ENCODE data around the gene PNLIPRP1.

The PNLIPRP1 gene

GRCh38 chr10:116627386-116627933, 36.7 kb downstream of the PNLIPRP1 start:
- ATAC-seq, result peak; percentile 74
- no peak for TF ChIP-seq ZFP3 (CRISPR knock-in tag; IDR thresholded peaks at IDR 0.05)
- no peak for TF ChIP-seq ZFP30 (CRISPR knock-in tag; IDR thresholded peaks at IDR 0.05)
- TF ChIP-seq ARNTL (CRISPR knock-in tag; IDR thresholded peaks at IDR 0.05; ENCODE audit: borderline replicate concordance, low read depth), result no peak
- no peak for TF ChIP-seq CSDC2 (CRISPR knock-in tag; IDR thresholded peaks at IDR 0.05)
- no peak for TF ChIP-seq BACH2 (CRISPR knock-in tag; IDR thresholded peaks at IDR 0.05; ENCODE audit: borderline replicate concordance)
- TF ChIP-seq TSHZ2 (CRISPR knock-in tag; IDR thresholded peaks at IDR 0.05), result no peak
- TF ChIP-seq ZNF70 (CRISPR knock-in tag; IDR thresholded peaks at IDR 0.05), result no peak
- TF ChIP-seq OSR1 (CRISPR knock-in tag; IDR thresholded peaks at IDR 0.05), result no peak
- TF ChIP-seq ISL1 (CRISPR knock-in tag; IDR thresholded peaks at IDR 0.05), result no peak
- no peak for TF ChIP-seq ESRRG (CRISPR knock-in tag; IDR thresholded peaks at IDR 0.05)
- TF ChIP-seq TOX (CRISPR knock-in tag; IDR thresholded peaks at IDR 0.05; ENCODE audit: borderline replicate concordance), result no peak
- no peak for TF ChIP-seq GLIS3 (CRISPR knock-in tag; IDR thresholded peaks at IDR 0.05)

GRCh38 chr10:116629340-116629739, 38.6 kb downstream of the PNLIPRP1 start:
- no peak for ATAC-seq
- TF ChIP-seq ZFP3 (CRISPR knock-in tag; IDR thresholded peaks at IDR 0.05), result no peak
- TF ChIP-seq ZFP30 (CRISPR knock-in tag; IDR thresholded peaks at IDR 0.05), result no peak
- TF ChIP-seq PATZ1 (CRISPR knock-in tag; IDR thresholded peaks at IDR 0.05; ENCODE audit: borderline replicate concordance), result no peak
- no peak for TF ChIP-seq SNAI2 (CRISPR knock-in tag; IDR thresholded peaks at IDR 0.05)
- no peak for TF ChIP-seq ZNF70 (CRISPR knock-in tag; IDR thresholded peaks at IDR 0.05)
- TF ChIP-seq ZNF8 (CRISPR knock-in tag; IDR thresholded peaks at IDR 0.05), result no peak
- TF ChIP-seq TSHZ2 (CRISPR knock-in tag; IDR thresholded peaks at IDR 0.05), result no peak

GRCh38 chr10:116630020-116630419, 39.3 kb downstream of the PNLIPRP1 start:
- TF ChIP-seq CSDC2 (CRISPR knock-in tag; IDR thresholded peaks at IDR 0.05), result no peak
- no peak for TF ChIP-seq BACH2 (CRISPR knock-in tag; IDR thresholded peaks at IDR 0.05; ENCODE audit: borderline replicate concordance)
- no peak for TF ChIP-seq ZC3H10 (CRISPR knock-in tag; IDR thresholded peaks at IDR 0.05)
- TF ChIP-seq ZNF8 (CRISPR knock-in tag; IDR thresholded peaks at IDR 0.05), result no peak
- no peak for TF ChIP-seq ESRRG (CRISPR knock-in tag; IDR thresholded peaks at IDR 0.05)
- no peak for TF ChIP-seq PATZ1 (CRISPR knock-in tag; IDR thresholded peaks at IDR 0.05; ENCODE audit: borderline replicate concordance)
- TF ChIP-seq TCF4 (CRISPR knock-in tag; IDR thresholded peaks at IDR 0.05; ENCODE audit: borderline replicate concordance), result no peak
- TF ChIP-seq CREB5 (CRISPR knock-in tag; IDR thresholded peaks at IDR 0.05; ENCODE audit: low read depth), result no peak
- TF ChIP-seq OSR1 (CRISPR knock-in tag; IDR thresholded peaks at IDR 0.05), result no peak
- no peak for TF ChIP-seq POU6F1 (CRISPR knock-in tag; IDR thresholded peaks at IDR 0.05; ENCODE audit: borderline replicate concordance, low read depth)
- no peak for TF ChIP-seq RARB (CRISPR knock-in tag; IDR thresholded peaks at IDR 0.05)
- no peak for TF ChIP-seq ZNF70 (CRISPR knock-in tag; IDR thresholded peaks at IDR 0.05)
- ATAC-seq, result no peak

Measured in SK-N-SH treated with all-trans-retinoic acid at 6 μM for 48 hours (cell line).